ENCODE results near the gene SRRD.

SRRD gene

GRCh38 chr22:26536762-26537134 is 53.1 kb downstream of the SRRD start:
- TF ChIP-seq, protein P1, sequence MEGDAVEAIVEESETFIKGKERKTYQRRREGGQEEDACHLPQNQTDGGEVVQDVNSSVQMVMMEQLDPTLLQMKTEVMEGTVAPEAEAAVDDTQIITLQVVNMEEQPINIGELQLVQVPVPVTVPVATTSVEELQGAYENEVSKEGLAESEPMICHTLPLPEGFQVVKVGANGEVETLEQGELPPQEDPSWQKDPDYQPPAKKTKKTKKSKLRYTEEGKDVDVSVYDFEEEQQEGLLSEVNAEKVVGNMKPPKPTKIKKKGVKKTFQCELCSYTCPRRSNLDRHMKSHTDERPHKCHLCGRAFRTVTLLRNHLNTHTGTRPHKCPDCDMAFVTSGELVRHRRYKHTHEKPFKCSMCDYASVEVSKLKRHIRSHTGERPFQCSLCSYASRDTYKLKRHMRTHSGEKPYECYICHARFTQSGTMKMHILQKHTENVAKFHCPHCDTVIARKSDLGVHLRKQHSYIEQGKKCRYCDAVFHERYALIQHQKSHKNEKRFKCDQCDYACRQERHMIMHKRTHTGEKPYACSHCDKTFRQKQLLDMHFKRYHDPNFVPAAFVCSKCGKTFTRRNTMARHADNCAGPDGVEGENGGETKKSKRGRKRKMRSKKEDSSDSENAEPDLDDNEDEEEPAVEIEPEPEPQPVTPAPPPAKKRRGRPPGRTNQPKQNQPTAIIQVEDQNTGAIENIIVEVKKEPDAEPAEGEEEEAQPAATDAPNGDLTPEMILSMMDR (conservative IDR thresholded peaks at IDR 0.05; ENCODE audit: low read depth, low read length): no peak
- no peak for DNase-seq (ENCODE audit: low read depth)
- H3K4me3 ChIP-seq (ENCODE audit: low read length): no peak overlapping the region

GRCh38 chr22:26540119-26540518 is 56.4 kb downstream of the SRRD start:
- TF ChIP-seq, protein P1 (conservative IDR thresholded peaks at IDR 0.05; ENCODE audit: low read depth, low read length): no peak
- DNase-seq (ENCODE audit: low read depth): no peak
- no peak overlapping the region for H3K4me3 ChIP-seq (ENCODE audit: low read length)

DNA sequence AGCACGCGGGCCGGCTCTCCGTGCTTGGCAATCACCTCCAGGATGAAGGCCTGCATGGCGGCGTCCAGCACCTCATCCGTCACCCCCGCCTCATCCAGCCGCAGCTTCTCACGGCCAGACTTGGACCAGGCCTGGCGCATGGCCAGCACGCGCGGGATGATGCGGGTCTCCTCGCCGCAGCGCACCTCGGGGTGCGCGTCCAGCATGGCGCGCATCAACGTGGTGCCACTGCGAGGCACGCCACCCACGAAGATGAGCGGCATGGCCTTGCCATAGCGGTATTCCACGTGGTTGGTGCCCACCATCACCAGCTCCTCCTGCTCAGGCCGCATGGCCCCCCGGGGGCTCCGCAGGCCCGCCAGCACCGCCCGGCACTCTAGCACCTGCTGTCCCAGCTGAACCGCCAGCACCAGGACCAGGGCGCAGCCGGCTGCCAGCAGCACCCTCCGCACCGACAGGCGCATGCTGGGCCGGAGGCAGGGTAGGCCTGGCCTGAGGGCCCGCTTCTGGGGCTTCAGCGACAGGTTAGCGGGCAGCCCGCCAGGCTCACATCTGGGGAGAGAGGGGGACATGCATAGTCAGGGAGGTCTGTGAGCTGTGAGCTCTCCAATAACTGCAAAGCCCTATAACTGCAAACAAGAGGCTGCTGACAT is 57.6 kb downstream of the SRRD start:
- DNase-seq (ENCODE audit: low read depth): no peak
- TF ChIP-seq, protein P1 (conservative IDR thresholded peaks at IDR 0.05; ENCODE audit: low read depth, low read length): no peak
- H3K4me3 ChIP-seq (ENCODE audit: low read length): no peak overlapping the region

DNA sequence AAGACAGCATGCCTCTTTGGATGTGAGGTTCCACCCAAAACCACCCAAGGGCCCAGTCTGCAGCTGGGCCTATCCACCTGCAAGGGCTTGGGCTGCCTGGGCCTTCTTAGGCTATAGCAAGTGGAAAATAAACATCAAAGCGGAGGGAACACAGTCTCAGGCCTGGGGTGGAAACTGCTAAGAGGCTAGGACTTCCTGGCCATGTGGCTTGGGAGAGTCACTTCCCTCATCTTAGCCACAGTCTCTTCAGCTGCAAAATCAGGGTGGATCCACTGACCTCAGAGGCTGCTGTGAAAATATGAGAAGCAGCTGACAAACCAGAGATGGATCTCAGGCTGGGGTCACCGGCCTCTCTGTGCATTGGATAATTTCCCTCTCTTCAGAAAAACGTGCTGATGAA is 59.2 kb downstream of the SRRD start:
- DNase-seq (ENCODE audit: low read depth): no peak
- TF ChIP-seq, protein P1 (conservative IDR thresholded peaks at IDR 0.05; ENCODE audit: low read depth, low read length): no peak
- H3K4me3 ChIP-seq (ENCODE audit: low read length): no peak overlapping the region
